Prostate gland (tissue), 2 donors: ENCODE measurements around the gene ATP2C2.

Experiments used
- POLR2A ChIP-seq: fragments of 450-650 bp; IDR thresholded peaks from one replicate; pipeline ENCODE4 v1.6.1; 2016; ENCODE audit warnings: antibody characterized with exemption, mild to moderate bottlenecking
- POLR2AphosphoS5 ChIP-seq: sonication (generic); formaldehyde crosslinking; IDR thresholded peaks from one replicate; pipeline ENCODE4 v1.6.1; 2017; ENCODE audit warnings: antibody characterized with exemption
- TF ChIP-seq, protein P1 (sequence below), 4 experiments: fragments of 200-600 bp in 2 of 4; fragments of 450-650 bp in 2 of 4; sonication (generic) in 2 of 4; IDR thresholded peaks; 1 replicate in 3 of 4; 2 replicates in 1 of 4; pipeline ENCODE4 v1.5.1; 2016 to 2019; ENCODE audit warnings: antibody characterized with exemption in 4 of 4, mild to moderate bottlenecking in 2 of 4, moderate library complexity in 2 of 4

DNA sequence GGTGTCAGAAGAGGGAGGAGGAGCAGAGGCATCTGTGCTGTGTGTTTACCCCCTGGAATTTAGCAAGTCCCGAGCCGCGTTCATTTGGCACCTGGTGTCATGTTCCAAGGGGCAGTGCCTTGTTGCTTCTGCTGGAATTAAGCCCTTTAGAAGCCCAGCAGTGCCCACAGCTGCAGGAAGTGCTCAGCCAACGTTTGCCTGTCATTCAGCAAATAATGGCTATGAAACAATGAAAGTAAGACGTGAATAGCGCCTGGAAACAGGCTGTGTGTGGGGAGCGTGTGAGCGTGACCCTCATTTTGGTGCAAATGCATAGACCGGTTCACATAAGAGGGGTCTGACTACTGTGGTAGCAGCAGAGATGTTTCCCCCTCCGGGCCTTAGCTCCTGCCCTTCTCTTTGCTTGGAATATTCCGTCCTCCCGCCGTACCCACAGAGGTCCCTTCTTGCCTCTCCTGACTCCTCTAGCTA, 5.8 kb upstream of the ATP2C2 start:
- TF ChIP-seq, protein P1, sequence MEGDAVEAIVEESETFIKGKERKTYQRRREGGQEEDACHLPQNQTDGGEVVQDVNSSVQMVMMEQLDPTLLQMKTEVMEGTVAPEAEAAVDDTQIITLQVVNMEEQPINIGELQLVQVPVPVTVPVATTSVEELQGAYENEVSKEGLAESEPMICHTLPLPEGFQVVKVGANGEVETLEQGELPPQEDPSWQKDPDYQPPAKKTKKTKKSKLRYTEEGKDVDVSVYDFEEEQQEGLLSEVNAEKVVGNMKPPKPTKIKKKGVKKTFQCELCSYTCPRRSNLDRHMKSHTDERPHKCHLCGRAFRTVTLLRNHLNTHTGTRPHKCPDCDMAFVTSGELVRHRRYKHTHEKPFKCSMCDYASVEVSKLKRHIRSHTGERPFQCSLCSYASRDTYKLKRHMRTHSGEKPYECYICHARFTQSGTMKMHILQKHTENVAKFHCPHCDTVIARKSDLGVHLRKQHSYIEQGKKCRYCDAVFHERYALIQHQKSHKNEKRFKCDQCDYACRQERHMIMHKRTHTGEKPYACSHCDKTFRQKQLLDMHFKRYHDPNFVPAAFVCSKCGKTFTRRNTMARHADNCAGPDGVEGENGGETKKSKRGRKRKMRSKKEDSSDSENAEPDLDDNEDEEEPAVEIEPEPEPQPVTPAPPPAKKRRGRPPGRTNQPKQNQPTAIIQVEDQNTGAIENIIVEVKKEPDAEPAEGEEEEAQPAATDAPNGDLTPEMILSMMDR (IDR thresholded peaks at IDR 0.05), result no peak
- no peak for TF ChIP-seq POLR2AphosphoS5
- no peak for TF ChIP-seq POLR2A
